Measurements from ENCODE around the gene C10orf90.

Gene C10orf90

DNA sequence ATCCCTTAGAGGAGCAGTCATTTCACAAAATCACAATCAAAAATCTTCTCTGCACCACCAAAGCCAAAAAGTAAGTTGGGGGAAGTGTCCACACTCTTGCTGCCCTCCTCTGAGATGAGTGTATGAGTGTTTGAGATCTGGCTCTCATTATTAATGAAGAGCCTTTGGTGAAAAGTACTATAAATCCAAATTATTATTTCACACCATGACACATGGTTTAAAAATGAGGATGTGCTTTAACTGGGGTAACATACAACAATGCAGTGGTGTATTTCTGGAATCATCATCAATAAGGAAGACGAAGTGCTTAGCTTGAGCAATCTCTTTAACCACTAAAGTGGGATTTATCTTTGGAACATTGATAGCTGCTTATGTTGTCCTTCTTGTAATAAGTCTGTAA, 168.1 kb downstream of the C10orf90 start:
- no peak for DNase-seq (ENCODE audit: low read depth)

- DNase-seq (ENCODE audit: low read depth): no peak
Measured at GRCh38 chr10:126501828-126502227, 168.7 kb downstream of the C10orf90 start.

GRCh38 chr10:126500866-126501265, 169.6 kb downstream of the C10orf90 start:
- no peak for DNase-seq (ENCODE audit: low read depth)

- DNase-seq (ENCODE audit: low read depth): no peak
Measured at GRCh38 chr10:126500185-126500584, 170.3 kb downstream of the C10orf90 start.

GRCh38 chr10:126499744-126500143, 170.7 kb downstream of the C10orf90 start:
- no peak for DNase-seq (ENCODE audit: low read depth)

DNA sequence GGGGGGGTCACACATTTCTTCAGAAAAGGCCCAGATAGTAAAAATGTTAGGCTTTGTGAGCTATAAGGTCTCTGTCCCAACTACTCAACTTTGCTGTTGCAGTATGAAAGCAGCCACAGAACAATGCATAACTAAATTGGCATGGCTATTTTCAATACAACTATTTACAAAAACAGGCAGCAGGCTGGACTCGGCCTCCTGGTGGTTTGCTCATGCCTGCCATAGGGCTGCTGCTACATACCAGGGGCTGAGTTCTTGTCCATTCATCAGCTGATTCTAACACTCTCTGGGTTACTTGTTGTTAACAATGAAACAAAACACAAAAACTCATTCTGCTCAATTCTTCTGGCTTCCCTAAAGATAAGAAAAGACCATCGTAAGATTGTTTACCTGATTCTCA, 172.8 kb downstream of the C10orf90 start:
- no peak for DNase-seq (ENCODE audit: low read depth)

DNA sequence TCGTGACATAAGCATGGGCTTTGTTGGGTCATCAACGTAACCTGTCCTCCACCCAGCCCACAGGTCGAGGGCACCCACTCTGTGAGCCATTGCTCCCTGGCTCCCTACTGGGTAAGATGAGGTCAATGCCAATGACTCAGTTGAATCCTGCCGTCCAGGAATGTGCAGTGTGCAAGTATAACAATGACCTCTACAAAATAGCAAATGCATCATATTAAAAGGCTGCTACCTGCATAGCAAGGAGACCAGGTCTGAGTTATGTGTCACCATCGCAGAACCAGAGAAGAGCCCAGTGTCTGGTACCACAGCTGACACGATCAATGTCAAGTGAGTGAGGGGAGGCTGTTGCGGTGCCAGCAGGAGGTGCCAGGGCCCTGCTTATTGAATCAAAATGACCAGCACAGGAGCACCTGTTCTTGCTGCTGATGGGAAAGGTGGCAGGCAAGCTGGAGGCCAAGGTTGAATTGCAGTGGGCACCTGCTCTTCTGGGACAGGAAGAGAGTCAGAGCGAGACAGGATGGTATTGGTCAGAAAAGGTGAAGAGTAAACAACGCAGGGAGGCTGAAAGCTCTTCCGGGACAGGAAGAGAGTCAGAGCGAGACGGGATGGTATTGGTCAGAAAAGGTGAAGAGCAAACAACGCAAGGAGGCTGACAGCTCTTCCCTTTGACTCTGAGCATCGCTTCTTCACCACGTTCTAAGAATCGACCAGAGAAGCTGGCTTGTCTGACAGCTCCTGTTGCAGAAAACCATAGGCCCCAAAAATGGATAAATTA, 173.5 kb downstream of the C10orf90 start:
- no peak for DNase-seq (ENCODE audit: low read depth)

DNA sequence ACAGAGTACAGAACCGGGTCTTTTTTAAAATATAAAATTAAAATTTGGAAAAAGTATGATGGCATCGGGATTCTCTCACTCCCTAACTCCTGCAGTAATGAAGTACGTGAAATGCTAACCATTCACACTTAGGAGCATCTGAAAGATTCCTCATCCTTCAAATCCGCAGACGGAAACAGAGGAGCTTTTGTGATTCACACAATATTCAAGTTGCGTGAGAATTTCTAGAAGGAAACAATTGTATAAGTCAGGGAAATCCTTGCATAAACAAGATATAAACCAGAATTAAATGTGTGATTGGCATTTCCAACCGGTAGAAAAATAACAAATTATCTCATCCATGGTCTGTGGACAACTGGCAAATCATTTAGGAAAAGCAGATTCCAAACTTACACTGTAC, 179.0 kb downstream of the C10orf90 start:
- DNase-seq (ENCODE audit: low read depth): no peak

DNA sequence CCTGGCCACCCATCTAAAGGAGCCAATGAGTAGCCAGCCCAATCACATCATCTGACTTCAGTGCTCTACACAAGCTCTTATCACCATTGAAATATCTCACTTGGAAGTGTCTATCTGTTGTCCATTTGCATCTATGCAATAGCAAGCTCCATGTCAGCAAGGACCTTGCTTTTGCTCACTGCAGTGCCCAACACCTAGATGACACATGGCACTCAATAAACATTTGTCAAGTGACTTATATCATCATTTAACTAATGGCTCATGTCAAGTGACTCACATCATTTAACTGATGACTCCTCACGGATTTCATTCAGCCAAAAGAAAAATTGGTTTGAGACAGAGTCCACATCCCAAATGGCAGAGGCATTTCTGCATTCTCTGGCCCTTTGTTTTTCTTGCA, 189.3 kb downstream of the C10orf90 start:
- DNase-seq (ENCODE audit: low read depth): no peak

DNA sequence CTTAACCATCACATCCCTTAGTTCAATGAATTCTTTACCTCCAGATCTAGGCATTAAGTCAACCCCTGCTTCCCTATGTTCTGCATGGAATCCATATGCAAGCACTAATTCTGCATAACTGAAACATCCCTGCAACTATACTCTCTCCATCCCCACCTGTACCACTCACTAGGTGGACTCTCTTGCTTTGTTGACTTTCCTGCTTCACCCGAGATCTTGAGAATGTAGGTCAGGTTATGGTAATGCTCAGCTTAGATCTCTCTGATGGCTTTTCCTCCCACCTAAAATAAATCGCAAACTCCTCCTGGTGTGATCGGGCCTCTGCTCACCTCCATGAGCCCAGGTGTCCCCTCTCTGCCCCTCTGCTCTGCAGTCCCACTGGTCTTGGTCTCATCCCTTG, 189.8 kb downstream of the C10orf90 start:
- no peak for DNase-seq (ENCODE audit: low read depth)

DNA sequence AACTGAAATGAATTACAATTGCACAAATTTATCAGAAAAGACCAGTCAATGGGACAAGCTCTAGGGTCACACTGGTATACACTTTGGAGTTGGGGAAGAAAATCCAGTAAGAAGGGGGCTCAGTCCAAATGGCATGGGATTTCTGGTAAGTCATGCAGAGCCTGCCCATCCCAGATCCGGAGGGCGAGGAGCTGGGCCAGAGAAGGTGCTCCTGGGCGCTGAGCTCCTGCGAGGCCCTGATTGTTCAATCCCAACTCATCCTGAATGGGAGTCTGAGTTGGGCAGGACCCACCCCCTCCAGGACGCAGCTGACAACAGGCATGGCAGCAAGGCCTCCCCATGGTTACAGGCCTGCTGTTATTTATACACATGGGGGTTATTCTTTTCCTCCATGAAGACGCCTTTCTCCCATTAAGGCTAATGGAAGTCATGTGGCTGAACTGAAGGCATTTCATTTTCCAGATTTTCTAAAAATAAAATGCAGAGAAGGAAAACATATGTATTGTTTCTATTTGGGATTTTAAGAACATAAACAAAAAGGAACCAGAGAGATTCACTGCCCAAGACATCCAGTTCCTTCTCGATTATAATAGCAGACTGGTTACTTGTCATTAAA, 191.1 kb downstream of the C10orf90 start:
- DNase-seq (ENCODE audit: low read depth): no peak

- DNase-seq (ENCODE audit: low read depth): no peak
Measured at GRCh38 chr10:126478546-126478945, 191.9 kb downstream of the C10orf90 start.

DNA sequence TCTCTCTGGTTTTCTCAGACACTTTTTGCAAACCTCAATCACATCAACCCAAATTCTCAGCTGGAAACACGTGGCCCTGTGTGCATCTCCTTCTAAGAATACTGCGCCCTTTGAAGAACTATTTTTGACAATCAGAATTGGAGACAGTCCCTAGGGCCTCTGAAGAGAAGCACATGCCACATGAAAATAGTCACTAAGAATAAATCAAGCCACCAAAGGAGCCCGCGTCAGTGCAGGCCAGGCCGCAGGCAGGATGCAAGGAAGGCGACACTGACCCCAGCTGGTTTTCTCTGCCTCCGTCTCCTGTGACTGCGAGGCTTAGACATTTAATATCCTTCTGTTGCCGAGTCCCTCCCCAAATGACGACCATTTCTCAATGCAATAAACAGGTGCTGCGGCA, 194.2 kb downstream of the C10orf90 start:
- no peak for DNase-seq (ENCODE audit: low read depth)

GRCh38 chr10:126475074-126475691, 195.3 kb downstream of the C10orf90 start:
- DNase-seq (ENCODE audit: low read depth): no peak

GRCh38 chr10:126474031-126474430, 196.5 kb downstream of the C10orf90 start:
- no peak for DNase-seq (ENCODE audit: low read depth)

- no peak for DNase-seq (ENCODE audit: low read depth)
Measured at GRCh38 chr10:126470991-126471390, 199.5 kb downstream of the C10orf90 start.

DNA sequence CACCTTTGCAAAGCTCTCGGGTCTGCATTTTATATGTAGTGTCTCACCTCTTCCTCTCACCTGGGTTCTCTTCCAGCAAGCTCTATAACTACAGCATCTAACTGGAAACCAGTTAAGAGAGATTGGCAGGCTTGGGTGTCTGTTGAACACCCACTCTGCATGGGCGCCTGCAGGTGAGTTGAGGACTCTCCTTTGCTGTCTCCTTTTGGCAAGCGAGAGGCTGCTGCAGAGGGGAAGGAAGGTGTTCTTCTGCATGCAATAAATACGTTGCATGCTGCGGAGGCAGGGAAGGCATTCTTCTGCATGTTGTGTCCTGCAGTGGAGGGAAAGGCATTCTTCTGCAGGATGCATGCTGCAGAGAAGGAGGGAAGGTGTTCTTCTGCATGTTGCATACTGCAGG, 200.8 kb downstream of the C10orf90 start:
- DNase-seq (ENCODE audit: low read depth): no peak

DNA sequence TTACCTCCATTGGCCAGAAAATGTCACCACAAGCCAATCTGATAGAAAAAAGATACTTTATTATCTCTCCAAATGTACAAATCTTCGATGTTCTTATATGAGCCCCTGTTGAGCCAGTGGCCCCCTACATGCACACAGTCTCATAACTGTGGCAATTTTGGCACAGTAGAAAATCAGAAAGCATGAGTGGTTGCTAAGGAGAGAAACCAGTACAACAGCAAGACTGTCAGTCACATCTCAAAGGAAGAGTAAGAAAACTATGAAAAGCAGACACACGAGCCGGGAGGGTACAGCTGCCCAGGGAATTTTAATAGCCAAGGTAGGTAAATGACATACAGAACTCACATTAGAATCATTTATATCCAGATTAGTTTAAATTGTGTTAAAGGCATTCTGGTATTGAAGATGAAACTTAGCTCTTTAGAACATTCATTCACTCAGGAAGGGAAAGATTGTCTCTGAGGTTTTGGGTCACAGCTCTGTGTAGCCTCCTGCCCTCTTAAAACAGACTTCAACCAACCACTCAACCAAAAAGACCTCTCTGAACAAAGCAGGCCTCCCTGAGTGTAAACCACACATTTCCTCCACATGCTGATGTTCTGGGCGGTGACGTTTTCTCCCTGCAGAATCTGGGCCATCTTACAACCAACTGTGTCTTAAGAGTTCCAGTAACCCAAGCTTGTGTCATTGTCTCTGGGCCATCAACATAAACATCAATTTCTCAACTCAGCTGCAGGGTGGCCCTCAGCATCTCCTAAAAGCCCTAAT, 201.4 kb downstream of the C10orf90 start:
- no peak for DNase-seq (ENCODE audit: low read depth)

DNA sequence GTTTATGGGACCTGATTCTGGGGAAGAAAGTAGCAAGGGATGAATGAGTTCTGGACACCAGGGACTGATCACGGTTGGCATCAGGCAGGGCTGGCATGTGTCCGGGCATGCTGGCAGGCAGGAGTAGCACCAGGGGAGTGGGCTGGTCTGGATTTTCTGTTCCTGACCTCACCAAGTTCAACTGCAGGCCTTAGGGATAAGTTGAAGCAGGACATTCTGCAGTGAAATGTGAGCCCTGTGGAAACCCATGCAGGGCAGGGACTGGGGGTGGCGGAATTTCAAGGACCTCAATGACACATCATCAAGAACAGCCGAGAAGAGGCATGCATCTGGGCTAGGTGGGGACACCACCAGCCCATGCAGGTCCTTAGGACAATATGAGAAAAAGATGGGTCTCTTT, 202.0 kb downstream of the C10orf90 start:
- DNase-seq (ENCODE audit: low read depth): no peak

DNA sequence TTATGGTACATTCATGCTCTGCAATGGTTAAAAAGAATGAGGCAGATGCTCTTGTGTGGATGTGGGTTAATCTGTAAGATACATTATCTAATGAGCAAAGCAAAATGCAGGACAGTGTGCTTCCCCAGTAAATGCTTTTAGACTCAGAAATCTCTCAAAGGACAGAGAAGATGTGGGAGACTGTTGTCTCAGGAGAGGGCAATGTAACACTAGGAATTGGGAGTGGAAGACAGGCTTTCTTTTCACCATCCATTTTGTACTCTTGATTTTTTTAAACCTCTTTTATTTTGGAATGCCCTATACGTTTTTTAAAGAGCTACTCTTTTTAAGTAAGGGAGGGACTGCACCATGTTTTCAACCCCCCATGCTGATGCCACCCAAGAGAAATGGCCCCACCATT, 204.7 kb downstream of the C10orf90 start:
- DNase-seq (ENCODE audit: low read depth): no peak

GRCh38 chr10:126463286-126463685, 207.2 kb downstream of the C10orf90 start:
- DNase-seq (ENCODE audit: low read depth): no peak

- DNase-seq (ENCODE audit: low read depth): no peak
Measured at GRCh38 chr10:126461289-126461940, 209.1 kb downstream of the C10orf90 start.

Data from stimulated activated CD8-positive, alpha-beta memory T cell treated with anti-CD3 and anti-CD28 coated beads, Interleukin-15, amount 100 ng/mL, for 24 hours (primary cell).